Esophagus squamous epithelium (tissue), 4 donors: ENCODE measurements around the gene WWOX.

ENCODE experiments used
- CTCF ChIP-seq, 6 experiments: fragments of 450-650 bp in 4 of 6; fragments of 200-600 bp in 2 of 6; sonication (generic) in 2 of 6; IDR thresholded peaks; one replicate each; pipeline ENCODE4 v1.5.1; 2016 to 2019; ENCODE audit warnings: antibody characterized with exemption in 6 of 6, mild to moderate bottlenecking in 4 of 6, moderate library complexity in 4 of 6
- POLR2A ChIP-seq, 4 donors: fragments of 450-650 bp; IDR thresholded peaks; one replicate each; pipeline ENCODE4 v1.6.1; 2017; ENCODE audit warnings: antibody characterized with exemption in 4 of 4, mild to moderate bottlenecking in 4 of 4, moderate library complexity in 3 of 4

- no peak for TF ChIP-seq CTCF (IDR thresholded peaks at IDR 0.05)
- no peak for TF ChIP-seq POLR2A (IDR thresholded peaks at IDR 0.05)
Observed at GRCh38 chr16:78439646-78440045, 340.2 kb downstream of the WWOX start.
